ENCODE data around the gene PTPN4. TPM values are rescaled to one million over a fixed set of nuclear protein-coding genes. Genes with fewer than 3 reads are reported as not detected.
"Not testable (repeated sequence)": the region's sequence is repeated elsewhere in the genome, so short reads cannot be mapped to it uniquely, and the experiment has no call there.

The PTPN4 gene
- total RNA-seq, 4 donors from 2014 or later = 35.6 to 61.5 (median 51.6) TPM

DNA sequence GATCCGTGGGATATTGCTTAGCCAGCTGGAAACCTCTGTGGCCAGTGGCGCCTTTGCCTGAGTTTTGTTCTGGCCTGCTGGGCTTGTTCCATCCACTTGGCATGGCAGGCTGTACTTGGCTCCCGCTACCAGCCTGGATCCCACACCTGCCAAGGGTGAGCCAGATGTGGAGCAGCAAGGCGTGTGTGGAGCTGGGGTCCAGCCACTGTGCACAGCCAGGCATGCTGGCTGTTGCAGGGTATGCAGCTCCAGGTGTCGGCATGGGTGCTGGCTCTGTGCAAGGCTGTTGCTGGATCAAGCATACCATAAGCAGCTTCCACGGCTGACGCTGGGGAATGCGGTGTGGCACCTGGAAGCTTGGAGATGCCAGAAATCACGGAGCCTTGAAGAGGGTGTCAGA, 34.5 kb downstream of the PTPN4 start:
- intact Hi-C loops (cut with DNase I; ENCODE audit: low total_unique reads) = no loop called here
- DNase-seq = no peak
- no peak overlapping the region for H3K27ac ChIP-seq
- H3K36me3 ChIP-seq = no peaks in the 10 kb centered on the region
- TF ChIP-seq POLR2A (IDR thresholded peaks at IDR 0.05) (no peak), CTCF (IDR thresholded peaks at IDR 0.05) (no peak)
- H3K4me3 ChIP-seq = no peak overlapping the region
- peaks cover 0 to 23% of the 10 kb centered on the region in 2 donors for H3K9me3 ChIP-seq
- no peaks in the 10 kb centered on the region for H3K27me3 ChIP-seq
- H3K4me1 ChIP-seq = no peaks in the 10 kb centered on the region

GRCh38 chr2:119795309-119796303, 35.9 kb downstream of the PTPN4 start:
- Histone ChIP-seq H3K4me3 (no peak overlapping the region), H3K27me3 (no peaks in the 10 kb centered on the region), H3K27ac (no peak overlapping the region), H3K4me1 (no peaks in the 10 kb centered on the region), H3K36me3 (no peaks in the 10 kb centered on the region), H3K9me3 (peaks cover 0 to 12% of the 10 kb centered on the region in 2 donors)
- DNase-seq = no peak
- TF ChIP-seq CTCF (IDR thresholded peaks at IDR 0.05) (no peak), POLR2A (IDR thresholded peaks at IDR 0.05) (no peak)
- intact Hi-C loops (cut with DNase I; ENCODE audit: low total_unique reads) = no loop called here

- H3K4me1 ChIP-seq = no peaks in the 10 kb centered on the region
- H3K36me3 ChIP-seq = no peaks in the 10 kb centered on the region
- no peak for DNase-seq
- no peak for TF ChIP-seq CTCF (IDR thresholded peaks at IDR 0.05)
- no peak for TF ChIP-seq POLR2A (IDR thresholded peaks at IDR 0.05)
- H3K27me3 ChIP-seq = no peaks in the 10 kb centered on the region
- intact Hi-C loops (cut with DNase I; ENCODE audit: low total_unique reads) = no loop called here
- no peak overlapping the region for H3K4me3 ChIP-seq
- H3K27ac ChIP-seq = no peak overlapping the region
- H3K9me3 ChIP-seq = no peaks in the 10 kb centered on the region
Measured at GRCh38 chr2:119800376-119800902, 40.7 kb downstream of the PTPN4 start.

GRCh38 chr2:119801040-119801439, 41.3 kb downstream of the PTPN4 start:
- no peaks in the 10 kb centered on the region for H3K4me1 ChIP-seq
- H3K27ac ChIP-seq = no peak overlapping the region
- no peak for TF ChIP-seq CTCF (IDR thresholded peaks at IDR 0.05)
- no peak for TF ChIP-seq POLR2A (IDR thresholded peaks at IDR 0.05)
- no peaks in the 10 kb centered on the region for H3K36me3 ChIP-seq
- intact Hi-C loops (cut with DNase I; ENCODE audit: low total_unique reads) = no loop called here
- no peak overlapping the region for H3K4me3 ChIP-seq
- no peak for DNase-seq
- H3K9me3 ChIP-seq = no peaks in the 10 kb centered on the region
- H3K27me3 ChIP-seq = no peaks in the 10 kb centered on the region

DNA sequence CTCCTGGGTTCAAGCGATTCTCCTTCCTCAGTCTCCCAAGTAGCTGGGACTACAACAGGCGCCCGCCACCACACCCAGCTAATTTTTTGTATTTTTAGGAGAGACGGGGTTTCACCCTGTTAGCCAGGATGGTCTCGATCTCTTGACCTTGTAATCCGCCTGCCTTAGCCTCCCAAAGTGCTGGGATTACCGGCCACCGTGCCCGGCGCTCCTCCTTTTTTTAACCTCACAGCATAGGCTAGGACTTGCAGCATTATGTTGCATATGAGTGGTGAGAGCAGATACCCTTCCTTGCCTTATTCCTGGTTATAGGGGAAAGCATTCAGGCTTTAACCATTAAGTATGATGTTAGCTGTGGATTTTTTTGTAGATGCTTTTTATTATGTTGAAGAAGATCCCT, 42.3 kb downstream of the PTPN4 start:
- H3K4me1 ChIP-seq; H3K4me3 ChIP-seq; H3K36me3 ChIP-seq; H3K9me3 ChIP-seq; intact Hi-C loops (cut with DNase I; ENCODE audit: low total_unique reads); H3K27me3 ChIP-seq; H3K27ac ChIP-seq; DNase-seq: not testable (repeated sequence)

Measured in uterus (tissue), 4 donors.